Stimulated activated naive CD4-positive, alpha-beta T cell treated with Interleukin-2 at 50 U/mL for 16 hours (primary cell): ENCODE measurements around the gene MBLAC1.

ENCODE experiments used
- DNase-seq: peaks from one replicate; lab custom pipeline; 2025; lab: John Stamatoyannopoulos, UW

The MBLAC1 gene

DNA sequence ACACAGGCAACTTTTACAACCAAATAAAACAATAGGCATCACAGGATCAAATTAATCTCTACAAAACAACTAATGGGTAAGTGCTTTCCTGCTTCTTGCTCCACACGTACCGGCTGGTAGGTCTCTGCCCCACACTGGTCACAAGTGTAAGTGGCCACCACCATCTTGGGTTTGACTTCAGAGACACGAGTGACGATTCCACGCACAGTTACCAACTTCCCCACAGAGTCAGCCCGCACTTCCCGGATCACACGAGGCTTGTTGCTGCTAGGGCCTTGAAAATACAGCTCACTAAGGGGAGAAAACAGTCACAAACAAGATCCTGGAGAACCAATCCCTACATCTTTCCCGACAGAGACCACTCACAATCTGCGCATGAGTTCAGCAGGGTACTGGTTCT is 27.9 kb upstream of the MBLAC1 start:
- no peak for DNase-seq

DNA sequence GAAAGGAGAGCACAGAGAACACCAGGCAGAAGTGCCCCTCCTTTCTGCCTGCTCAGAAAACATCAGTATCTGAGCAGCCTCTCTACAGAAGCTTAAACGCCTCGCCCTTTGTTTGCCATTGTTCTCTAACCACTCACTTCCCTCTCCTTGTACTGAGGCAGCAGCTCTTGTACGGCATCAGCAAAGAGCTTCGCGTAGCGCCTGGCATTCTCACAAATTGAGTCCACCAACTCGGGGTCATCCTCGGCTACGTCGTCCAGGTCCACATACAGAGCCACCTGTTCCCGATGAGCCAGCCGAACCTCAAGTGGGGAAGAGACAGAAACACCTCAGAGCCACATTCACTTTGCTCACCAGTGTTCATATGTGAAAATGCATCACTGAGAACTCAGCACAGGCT is 27.3 kb upstream of the MBLAC1 start:
- no peak for DNase-seq

GRCh38 chr7:100100420-100101015 is 26.2 kb upstream of the MBLAC1 start:
- DNase-seq = peak; percentile 92

- peak; percentile 97 for DNase-seq
These were observed 25.5 kb upstream of the MBLAC1 start, which contains the start of the genes AP4M1 and MCM7 for GRCh38 chr7:100101016-100101862. TSS of gene AP4M1 (plus strand) at chr7:100101643. CDS start at chr7:100101715, 72 bp downstream. TSS of gene MCM7 (minus strand) at chr7:100101397. CDS start at chr7:100101294, 103 bp downstream.

GRCh38 chr7:100102950-100103840 is 23.6 kb upstream of the MBLAC1 start:
- DNase-seq = no peak

DNA sequence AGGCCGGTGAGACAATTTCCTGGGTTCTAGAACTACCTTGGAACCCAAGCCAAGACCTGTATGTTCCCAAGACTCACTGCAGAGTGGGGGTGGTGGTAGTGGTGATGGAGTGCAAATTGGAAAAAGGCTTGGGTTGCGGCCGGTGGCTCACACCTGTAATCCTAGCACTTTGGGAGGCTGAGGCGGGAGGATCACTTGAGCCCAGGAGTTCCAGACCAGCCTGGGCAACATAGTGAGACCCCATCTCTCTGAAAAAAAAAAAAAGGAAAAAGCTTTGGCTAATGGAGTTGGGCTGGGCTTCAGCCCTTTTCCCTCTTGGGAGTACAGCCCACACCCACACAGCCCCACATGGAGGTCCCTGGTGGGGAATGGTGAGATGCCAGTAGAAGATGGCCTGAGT is 21.2 kb upstream of the MBLAC1 start:
- no peak for DNase-seq

GRCh38 chr7:100106633-100107032 is 20.1 kb upstream of the MBLAC1 start:
- DNase-seq = no peak

- DNase-seq = no peak
These were observed 19.5 kb upstream of the MBLAC1 start for GRCh38 chr7:100107125-100107737.

DNA sequence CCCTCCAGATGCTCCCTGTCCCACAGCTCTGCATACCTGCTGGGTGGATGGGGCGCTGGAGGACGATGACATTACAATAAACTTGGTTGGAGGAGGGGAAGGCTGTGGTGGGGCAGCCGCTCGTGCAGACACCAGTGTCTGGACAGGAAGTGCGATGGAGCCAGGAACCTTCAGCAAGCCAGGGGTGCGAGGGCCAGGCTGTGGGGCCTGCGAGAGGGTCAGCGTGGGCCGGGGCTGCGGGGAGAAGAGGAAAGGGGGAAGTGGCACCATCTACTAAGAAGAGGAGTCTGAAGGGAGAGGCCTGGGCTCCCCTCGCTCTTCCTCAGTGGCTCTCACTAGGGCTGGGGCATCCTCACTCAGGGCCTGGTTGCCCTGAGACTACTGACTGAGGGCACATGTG is 18.9 kb upstream of the MBLAC1 start:
- DNase-seq = no peak

- no peak for DNase-seq
These were observed 17.1 kb upstream of the MBLAC1 start for GRCh38 chr7:100109521-100110163.

- no peak for DNase-seq
These were observed 15.6 kb upstream of the MBLAC1 start for GRCh38 chr7:100111156-100111555.

DNA sequence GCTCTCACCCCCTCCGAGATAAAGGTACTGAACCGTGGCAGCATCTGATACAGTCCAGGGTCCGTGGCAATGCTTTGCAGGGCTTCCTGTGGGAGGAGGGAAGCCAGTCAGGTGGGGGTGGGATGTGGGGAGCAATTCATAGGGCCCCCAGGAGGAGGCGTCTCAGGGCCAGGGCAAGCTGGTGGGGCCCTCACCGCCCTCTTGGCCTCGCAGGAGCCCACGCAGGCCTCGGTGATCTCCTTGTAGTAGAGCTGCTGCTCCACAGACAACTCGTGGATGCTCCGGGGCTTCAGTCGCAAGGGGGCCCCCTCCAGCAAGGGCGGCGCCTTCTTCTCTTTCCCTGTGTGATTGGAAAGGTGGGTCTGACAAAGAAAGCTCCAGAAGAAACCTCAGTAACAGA is 14.9 kb upstream of the MBLAC1 start:
- DNase-seq = no peak

DNA sequence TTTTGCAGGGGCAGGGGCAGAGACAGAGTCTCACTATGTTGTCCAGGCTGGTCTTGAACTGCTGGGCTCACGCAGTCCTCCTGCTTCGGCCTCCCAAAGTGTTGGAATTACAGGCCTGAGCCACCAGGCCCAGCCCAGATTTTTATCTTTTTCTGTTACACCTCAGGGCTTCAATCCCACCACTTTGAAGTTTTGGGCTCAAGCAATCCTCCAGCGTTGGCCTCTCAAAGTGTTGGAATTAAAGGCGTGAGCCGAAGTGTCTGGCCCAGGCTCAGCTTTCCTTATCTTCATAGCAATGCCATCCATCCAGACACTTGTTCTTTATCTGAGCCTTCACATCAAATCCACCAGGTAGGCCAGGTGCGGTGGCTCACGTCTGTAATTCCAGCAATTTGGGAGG is 11.7 kb upstream of the MBLAC1 start:
- no peak for DNase-seq

DNA sequence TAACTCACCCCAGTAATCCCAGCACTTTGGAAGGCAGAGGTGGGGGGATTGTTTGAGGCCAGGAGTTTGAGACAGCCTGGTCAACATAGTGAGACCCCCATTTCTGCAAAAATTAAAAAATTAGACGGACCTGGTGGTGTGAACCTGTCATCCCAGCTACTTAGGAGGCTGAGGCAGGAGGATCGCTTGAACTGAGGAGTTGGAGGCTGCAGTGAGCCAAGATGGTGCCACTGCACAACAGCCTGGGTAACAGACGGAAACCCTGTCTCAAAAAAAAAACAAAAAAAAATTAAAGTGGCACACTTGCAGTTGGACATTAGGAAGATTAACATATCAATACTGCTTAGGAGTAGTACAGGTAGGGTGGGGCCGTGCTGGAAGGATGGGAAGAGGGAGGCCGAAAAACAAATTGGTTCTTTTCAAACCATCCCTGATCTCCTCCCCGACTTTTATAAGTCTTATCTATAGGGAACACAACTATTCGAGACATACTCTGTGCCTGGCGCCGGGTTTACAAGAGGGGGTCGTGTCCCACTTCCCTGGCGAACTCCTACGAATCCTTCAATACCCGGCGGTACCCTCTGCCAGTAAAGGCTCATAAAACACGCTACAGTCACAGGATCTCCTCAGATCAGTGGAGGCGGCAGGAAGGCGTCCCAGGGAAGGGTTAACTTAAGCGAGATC is 8.2 kb upstream of the MBLAC1 start:
- DNase-seq = no peak

DNA sequence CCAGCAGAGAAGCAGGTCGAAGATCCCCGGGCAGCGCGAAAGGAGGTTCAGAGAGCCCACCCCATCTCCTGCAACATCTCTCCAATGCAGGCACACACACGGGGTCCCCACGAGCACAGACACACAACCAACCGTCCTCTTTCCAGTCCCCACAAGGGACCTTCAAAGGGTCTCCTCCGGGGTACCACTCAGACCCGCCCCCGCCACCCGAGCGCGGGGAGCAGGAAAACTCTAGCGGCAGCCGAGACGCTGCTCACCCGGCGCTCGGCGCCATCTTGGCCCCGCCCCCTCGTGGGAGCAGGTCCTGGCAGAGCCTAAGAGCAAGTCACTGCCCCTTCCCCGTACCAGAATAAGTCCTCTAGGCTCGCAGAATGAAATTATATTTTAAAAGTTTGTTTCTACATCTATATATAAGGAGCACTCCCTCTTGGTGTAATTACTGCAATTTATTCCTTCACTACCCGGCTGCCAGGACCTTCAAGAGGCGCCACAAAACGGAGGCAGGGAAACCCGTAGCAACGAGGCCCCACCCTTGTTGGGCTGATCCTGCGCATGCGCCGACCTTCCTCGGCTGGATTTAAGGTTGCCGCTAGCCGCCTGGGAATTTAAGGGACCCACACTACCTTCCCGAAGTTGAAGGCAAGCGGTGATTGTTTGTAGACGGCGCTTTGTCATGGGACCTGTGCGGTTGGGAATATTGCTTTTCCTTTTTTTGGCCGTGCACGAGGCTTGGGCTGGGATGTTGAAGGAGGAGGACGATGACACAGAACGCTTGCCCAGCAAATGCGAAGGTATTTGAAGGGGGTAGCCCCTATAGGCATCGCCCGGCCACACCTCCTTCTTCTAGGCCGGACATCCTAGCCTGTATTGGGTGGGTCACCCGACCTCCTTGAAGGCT is 7.4 kb upstream of the MBLAC1 start, which contains the start of the genes CNPY4 and TAF6:
TSS of gene CNPY4 (plus strand) at position 563 of the 898 bp plus-strand sequence. CDS start at position 674, 111 bp downstream.
TSS of gene TAF6 (minus strand) at position 287 of the 898 bp plus-strand sequence. CDS start 5,149 bp downstream, outside the sequence.
- peak; percentile 93 for DNase-seq

DNA sequence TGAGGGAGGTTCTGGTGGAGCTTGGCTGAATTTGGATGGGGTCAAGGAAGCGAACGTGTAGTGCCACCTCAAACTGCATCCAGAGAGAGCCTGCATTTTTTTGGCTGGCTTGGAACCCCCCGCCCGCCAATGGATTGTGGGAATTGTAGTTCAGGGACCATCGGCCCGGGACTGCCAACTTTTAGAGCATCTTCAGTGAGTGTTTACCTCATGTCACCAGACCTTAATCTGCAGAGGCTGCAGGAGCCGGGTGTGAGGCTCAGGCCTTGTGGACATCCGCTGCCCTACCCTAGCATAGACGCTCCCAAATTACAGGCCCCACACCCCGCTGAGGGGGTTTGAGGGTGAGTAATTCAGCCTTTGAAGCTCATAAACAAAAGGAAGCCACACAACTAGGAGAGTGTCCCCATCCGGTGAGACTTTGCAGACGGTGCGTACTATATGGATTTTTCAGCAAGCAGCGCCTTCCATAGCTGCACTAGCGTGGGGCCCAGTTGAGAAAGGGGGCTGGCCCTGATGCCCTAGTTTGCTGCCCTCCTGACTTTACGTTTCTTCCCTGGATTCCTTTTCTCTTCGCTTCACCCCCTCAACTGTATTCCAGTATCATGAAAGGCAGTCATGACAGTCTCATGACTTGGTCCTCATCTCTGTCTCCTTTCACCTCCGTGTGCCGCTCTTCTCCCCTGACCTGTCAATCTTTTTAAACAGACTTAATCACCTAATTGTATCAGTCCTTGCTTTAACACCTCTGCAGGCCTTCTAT is 6.6 kb upstream of the MBLAC1 start:
- peak; percentile 72 for DNase-seq

- DNase-seq = no peak
These were observed 6.1 kb upstream of the MBLAC1 start for GRCh38 chr7:100120733-100121036.

DNA sequence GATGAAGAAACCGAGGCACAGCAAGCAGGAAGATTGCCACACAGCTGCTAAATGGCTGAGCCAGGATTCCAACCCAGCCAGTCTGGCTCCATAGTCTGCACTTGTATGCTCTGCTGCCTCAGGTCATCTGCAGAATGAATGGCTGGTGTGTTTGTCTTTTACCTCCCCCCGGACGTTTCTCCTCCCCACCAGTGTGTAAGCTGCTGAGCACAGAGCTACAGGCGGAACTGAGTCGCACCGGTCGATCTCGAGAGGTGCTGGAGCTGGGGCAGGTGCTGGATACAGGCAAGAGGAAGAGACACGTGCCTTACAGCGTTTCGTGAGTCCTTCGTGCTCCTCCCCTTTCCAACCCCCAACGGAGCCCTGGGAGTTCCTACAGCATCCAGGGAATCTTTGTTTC is 4.7 kb upstream of the MBLAC1 start:
- no peak for DNase-seq

GRCh38 chr7:100122568-100122967 is 4.2 kb upstream of the MBLAC1 start:
- no peak for DNase-seq
